Retina (tissue), 1 donor: Measurements from ENCODE around the gene DENND4A.
A peak's percentile ranks its signal among the peaks of the same experiment; 100 is the strongest.

Experiments used
- DNase-seq: peaks from one replicate; pipeline ENCODE4 v3.0.0-alpha.2; 2016

Gene DENND4A

GRCh38 chr15:65659502-65660052 is 132.5 kb downstream of the DENND4A start:
- no peak for DNase-seq

- no peak for DNase-seq
Observed at GRCh38 chr15:65655457-65655856, 136.6 kb downstream of the DENND4A start.

- no peak for DNase-seq
Observed at GRCh38 chr15:65655026-65655425, 137.1 kb downstream of the DENND4A start.

- no peak for DNase-seq
Observed at GRCh38 chr15:65653801-65654521, 138.1 kb downstream of the DENND4A start.

- DNase-seq, result no peak
Observed at GRCh38 chr15:65653341-65653740, 138.8 kb downstream of the DENND4A start.

- DNase-seq, result no peak
Observed at GRCh38 chr15:65651831-65652749, 140.0 kb downstream of the DENND4A start.

GRCh38 chr15:65651042-65651322 is 141.1 kb downstream of the DENND4A start:
- no peak for DNase-seq

- no peak for DNase-seq
Observed at GRCh38 chr15:65650312-65651041, 141.6 kb downstream of the DENND4A start.

- DNase-seq, result no peak
Observed at GRCh38 chr15:65646486-65646885, 145.6 kb downstream of the DENND4A start.

GRCh38 chr15:65645392-65645791 is 146.7 kb downstream of the DENND4A start:
- DNase-seq, result no peak

- no peak for DNase-seq
Observed at GRCh38 chr15:65644282-65644681, 147.8 kb downstream of the DENND4A start.

- no peak for DNase-seq
Observed at GRCh38 chr15:65642594-65642993, 149.5 kb downstream of the DENND4A start.

GRCh38 chr15:65641768-65642475 is 150.2 kb downstream of the DENND4A start:
- peak; percentile 57 for DNase-seq

- no peak for DNase-seq
Observed at GRCh38 chr15:65639509-65639908, 152.6 kb downstream of the DENND4A start.

- peak; percentile 56 for DNase-seq
Observed at GRCh38 chr15:65638681-65639089, 153.4 kb downstream of the DENND4A start.

GRCh38 chr15:65638109-65638508 is 154.0 kb downstream of the DENND4A start:
- DNase-seq, result no peak

- DNase-seq, result no peak
Observed at GRCh38 chr15:65634356-65634755, 157.7 kb downstream of the DENND4A start.

- no peak for DNase-seq
Observed at GRCh38 chr15:65633752-65634151, 158.3 kb downstream of the DENND4A start.

GRCh38 chr15:65632780-65633375 is 159.2 kb downstream of the DENND4A start:
- DNase-seq, result no peak

- no peak for DNase-seq
Observed at GRCh38 chr15:65631503-65631902, 160.6 kb downstream of the DENND4A start.

- DNase-seq, result no peak
Observed at GRCh38 chr15:65630760-65631159, 161.3 kb downstream of the DENND4A start.

- no peak for DNase-seq
Observed at GRCh38 chr15:65629548-65629947, 162.5 kb downstream of the DENND4A start.
